Subcutaneous adipose tissue (tissue), 4 donors: Measurements from ENCODE around the gene SH3BGRL3. TPM values are rescaled to one million over a fixed set of nuclear protein-coding genes. Genes with fewer than 3 reads are reported as not detected.

ENCODE experiments used
- total RNA-seq, 4 donors: library from RNA; depleted of rRNA; stranded (reverse); fragments of >200 nt; gene quantifications; one replicate each; pipeline ENCODE4 v1.1.0, GENCODE V29; 2016
- TF ChIP-seq, protein P1 (sequence below): fragments of 450-650 bp; IDR thresholded peaks from one replicate; pipeline ENCODE4 v1.5.1; 2016; ENCODE audit warnings: low read depth, mild to moderate bottlenecking, control low read depth, antibody characterized with exemption, moderate library complexity

Gene SH3BGRL3
- total RNA-seq, 4 donors from 2014 or later, result 59.0 to 137 (median 88.3) TPM

DNA sequence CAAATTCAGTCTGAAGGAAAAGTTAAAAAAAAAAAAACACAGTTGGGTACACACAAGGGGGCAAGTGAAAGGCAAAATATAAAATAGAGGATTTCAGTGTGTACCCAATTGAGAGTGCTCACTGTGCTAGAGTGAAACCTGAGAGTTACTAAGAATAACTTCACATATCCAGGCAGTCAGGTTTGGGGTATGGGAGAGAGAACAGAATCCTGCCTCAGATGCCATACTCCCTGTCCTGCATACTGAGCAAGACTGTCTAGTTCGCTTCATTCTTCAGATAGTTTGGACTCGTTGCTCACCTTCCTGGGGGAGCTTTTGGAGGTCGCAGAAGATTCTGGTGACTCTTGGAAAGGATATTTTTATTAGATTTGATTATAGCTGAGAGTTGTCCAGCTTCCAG is 25.5 kb upstream of the SH3BGRL3 start:
- TF ChIP-seq, protein P1, sequence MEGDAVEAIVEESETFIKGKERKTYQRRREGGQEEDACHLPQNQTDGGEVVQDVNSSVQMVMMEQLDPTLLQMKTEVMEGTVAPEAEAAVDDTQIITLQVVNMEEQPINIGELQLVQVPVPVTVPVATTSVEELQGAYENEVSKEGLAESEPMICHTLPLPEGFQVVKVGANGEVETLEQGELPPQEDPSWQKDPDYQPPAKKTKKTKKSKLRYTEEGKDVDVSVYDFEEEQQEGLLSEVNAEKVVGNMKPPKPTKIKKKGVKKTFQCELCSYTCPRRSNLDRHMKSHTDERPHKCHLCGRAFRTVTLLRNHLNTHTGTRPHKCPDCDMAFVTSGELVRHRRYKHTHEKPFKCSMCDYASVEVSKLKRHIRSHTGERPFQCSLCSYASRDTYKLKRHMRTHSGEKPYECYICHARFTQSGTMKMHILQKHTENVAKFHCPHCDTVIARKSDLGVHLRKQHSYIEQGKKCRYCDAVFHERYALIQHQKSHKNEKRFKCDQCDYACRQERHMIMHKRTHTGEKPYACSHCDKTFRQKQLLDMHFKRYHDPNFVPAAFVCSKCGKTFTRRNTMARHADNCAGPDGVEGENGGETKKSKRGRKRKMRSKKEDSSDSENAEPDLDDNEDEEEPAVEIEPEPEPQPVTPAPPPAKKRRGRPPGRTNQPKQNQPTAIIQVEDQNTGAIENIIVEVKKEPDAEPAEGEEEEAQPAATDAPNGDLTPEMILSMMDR, result no peak

- TF ChIP-seq, protein P1, result no peak
These were observed 22.7 kb upstream of the SH3BGRL3 start for GRCh38 chr1:26257222-26257621.

DNA sequence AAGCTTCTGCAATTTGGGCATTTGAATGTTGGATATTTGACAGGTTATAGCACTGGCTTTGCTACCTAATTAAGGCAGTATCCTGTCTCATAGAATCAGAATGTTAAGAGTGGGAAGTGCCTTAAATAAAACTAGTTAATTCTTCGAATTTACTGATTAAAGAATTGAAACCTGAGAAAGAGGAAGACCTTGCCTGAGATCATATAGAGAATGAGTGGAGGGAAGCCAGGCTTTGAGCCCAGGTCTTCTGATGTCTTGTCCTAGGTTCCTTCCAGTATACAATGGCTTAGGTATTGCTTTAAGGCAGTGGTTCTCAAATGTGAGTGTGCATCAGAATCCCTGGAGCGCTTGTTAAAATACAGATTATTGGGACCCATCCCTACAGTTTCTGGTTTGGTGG is 20.9 kb upstream of the SH3BGRL3 start:
- TF ChIP-seq, protein P1, result no peak

DNA sequence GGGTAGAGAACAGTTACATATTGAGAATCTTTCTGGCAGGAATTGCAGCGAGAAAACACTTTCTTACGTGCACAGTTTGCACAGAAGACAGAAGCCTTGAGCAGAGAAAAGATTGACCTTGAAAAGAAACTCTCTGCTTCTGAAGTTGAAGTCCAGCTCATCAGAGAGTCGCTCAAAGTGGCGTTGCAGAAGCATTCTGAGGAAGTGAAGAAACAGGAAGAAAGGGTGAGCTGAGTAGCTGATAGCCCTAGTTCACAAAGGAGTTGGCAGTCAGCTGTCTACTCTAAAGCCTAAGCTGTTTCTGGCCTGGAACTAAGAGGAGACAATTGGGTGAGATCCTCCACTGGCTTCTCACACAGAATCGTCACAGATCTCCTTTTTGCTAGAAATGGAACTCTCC is 20.3 kb upstream of the SH3BGRL3 start:
- TF ChIP-seq, protein P1, result no peak

DNA sequence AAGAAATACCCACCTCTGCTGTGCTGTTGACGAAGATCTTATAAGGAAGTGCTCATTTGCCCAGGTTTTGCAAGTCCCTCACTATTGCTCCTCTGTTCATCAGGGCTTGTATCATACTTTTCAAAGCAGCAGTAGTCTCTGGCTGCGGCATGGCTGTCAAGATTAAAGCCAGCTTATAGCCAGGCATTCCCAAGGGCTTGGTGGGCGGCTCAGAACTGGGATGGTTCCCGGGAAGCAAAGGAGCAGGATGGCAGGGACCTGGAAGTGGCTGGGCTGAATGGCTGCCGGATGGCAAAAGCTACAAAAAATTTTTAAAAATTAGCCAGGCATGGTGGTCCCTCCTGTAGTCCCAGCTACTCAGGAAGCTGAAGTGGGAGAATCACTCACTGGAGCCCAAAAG is 16.7 kb upstream of the SH3BGRL3 start:
- TF ChIP-seq, protein P1, result no peak

DNA sequence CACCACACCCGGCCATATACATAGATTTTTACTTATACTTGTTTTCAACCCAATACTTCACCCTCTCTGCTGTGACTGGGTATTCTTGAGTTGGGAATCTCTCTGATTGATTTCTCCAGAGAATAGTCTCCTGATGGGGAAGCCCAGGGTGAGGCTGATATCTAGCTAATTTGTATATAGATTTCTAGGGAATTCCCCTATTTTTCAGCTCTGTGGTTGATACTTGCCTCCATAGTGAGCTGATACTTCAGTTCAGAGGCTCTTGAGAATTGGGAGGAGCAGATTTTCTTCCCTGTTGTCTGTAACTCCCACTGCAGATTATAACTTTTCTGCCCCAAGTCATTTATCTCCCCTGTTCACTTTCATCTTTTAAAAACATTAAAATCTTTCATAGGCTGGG is 14.5 kb upstream of the SH3BGRL3 start:
- TF ChIP-seq, protein P1, result no peak

DNA sequence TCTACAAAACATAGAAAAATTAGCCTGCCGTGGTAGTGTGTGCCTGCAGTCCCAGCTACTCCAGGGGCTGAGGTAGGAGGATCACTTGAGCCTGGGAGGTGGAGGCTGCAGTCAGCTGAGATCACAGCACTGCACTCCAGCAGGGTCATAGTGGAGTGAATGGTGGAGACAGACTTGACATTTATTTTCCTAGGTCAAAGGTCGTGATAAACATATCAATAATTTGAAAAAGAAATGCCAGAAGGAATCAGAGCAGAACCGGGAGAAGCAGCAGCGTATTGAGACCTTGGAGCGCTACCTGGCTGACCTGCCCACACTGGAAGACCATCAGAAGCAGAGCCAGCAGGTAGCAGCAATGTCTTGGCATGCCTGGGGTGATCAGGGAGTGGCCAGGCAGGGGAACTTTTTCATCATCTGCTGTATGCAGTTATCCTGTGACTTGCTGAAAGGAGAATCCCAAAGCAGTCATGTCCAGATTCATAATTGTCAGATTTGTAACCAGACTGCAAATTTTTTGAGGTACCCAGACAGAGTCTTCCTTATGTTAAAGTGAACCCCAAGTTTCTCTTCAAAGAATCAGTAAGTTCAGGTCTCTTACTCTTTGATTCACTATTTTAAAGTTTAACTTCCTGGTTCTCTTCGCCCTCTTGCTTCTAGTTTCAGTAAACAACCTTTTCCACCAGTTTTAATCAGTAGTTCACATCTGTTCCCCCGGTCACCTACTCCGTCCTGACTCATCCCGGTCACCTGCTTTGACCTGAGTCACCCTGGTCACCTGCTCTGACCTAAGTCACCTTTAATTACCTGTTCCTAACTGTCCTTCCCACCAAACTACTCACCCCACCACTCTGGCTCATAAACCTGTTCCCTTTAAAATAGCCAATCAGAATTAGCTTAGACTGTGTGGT is 11.3 kb upstream of the SH3BGRL3 start:
- TF ChIP-seq, protein P1, result no peak
